Transverse colon (tissue), 4 donors: ENCODE results near the gene RAN. TPM values are rescaled to one million over a fixed set of nuclear protein-coding genes. Genes with fewer than 3 reads are reported as not detected.

ENCODE experiments used
- DNase-seq: peaks from one replicate; pipeline ENCODE4 v3.0.0-alpha.2; 2019
- H3K27ac ChIP-seq, 4 donors: fragments of 200-600 bp; sonication (generic); 2 replicates each; pipeline ENCODE4 v1.5.1; 2016 to 2018; ENCODE audit warnings: inconsistent platforms in 4 of 4
- H3K27me3 ChIP-seq: fragments of 200-600 bp; sonication (generic); 2 replicates; pipeline ENCODE4 v1.5.1; 2017; ENCODE audit warnings: inconsistent platforms
- H3K36me3 ChIP-seq, 4 donors: fragments of 200-600 bp; sonication (generic); 2 replicates each; pipeline ENCODE4 v1.5.1; 2017 to 2019; ENCODE audit warnings: inconsistent platforms in 4 of 4
- H3K4me1 ChIP-seq, 4 donors: fragments of 200-600 bp; sonication (generic); 2 replicates each; pipeline ENCODE4 v1.5.1; 2017 to 2020; ENCODE audit warnings: inconsistent platforms in 4 of 4
- H3K4me3 ChIP-seq, 4 donors: fragments of 200-600 bp; sonication (generic); 1 replicate in 1 of 4; 2 replicates in 3 of 4; pipeline versions ENCODE4 v1.5.1 to v1.6.1; 2017 to 2019; ENCODE audit warnings: inconsistent platforms in 4 of 4
- H3K9me3 ChIP-seq, 2 donors: fragments of 200-600 bp; sonication (generic); 2 replicates each; pipeline ENCODE4 v1.5.1; 2017 to 2019; ENCODE audit warnings: inconsistent platforms in 2 of 2
- EP300 ChIP-seq: sonication (generic); formaldehyde crosslinking; IDR thresholded peaks from one replicate; pipeline ENCODE4 v1.6.1; 2017; ENCODE audit warnings: antibody characterized with exemption, low read depth
- POLR2A ChIP-seq: fragments of 450-650 bp; IDR thresholded peaks from one replicate; pipeline ENCODE4 v1.6.1; 2016; ENCODE audit warnings: antibody characterized with exemption, mild to moderate bottlenecking, moderate library complexity
- POLR2AphosphoS5 ChIP-seq, 3 donors: sonication (generic); formaldehyde crosslinking; IDR thresholded peaks; one replicate each; pipeline ENCODE4 v1.6.1; 2016; ENCODE audit warnings: antibody characterized with exemption in 3 of 3
- WGBS, 2 donors: methylation state at CpG; one replicate each; pipeline ENCODE4 v1.1.5; 2018; ENCODE audit warnings: low coverage in 1 of 2; 5-methylcytosine and 5-hydroxymethylcytosine counted together
- in situ Hi-C, 4 donors: fragments of 200-750 bp; cut with MboI; loops; one replicate each; pipeline versions ENCODE4 v1.15.0 to v1.15.1; 2017; ENCODE audit warnings: low sequenced_read_pairs in 3 of 4, low pct_ligation_motif_present in 1 of 4, low pct_unique_long_range_greater_than_20kb in 1 of 4
- intact Hi-C: fragments of 100-400 bp; cut with DNase I; formaldehyde crosslinking; loops from one replicate; pipeline ENCODE4 v1.15.1; 2023; ENCODE audit warnings: low total_unique reads
- total RNA-seq, 4 donors: library from RNA; depleted of rRNA; stranded (reverse); fragments of >200 nt; gene quantifications; one replicate each; pipeline ENCODE4 v1.1.0, GENCODE V29; 2016
- TF ChIP-seq, protein P1 (sequence below), 5 experiments: fragments of 200-600 bp in 3 of 5; fragments of 450-650 bp in 2 of 5; sonication (generic) in 3 of 5; IDR thresholded peaks; 1 replicate in 2 of 5; 2 replicates in 3 of 5; pipeline ENCODE4 v1.5.1; 2016 to 2017; ENCODE audit warnings: antibody characterized with exemption in 5 of 5, inconsistent platforms in 3 of 5, mild to moderate bottlenecking in 2 of 5, moderate library complexity in 1 of 5

The RAN gene
- total RNA-seq, 4 donors from 2014 or later, result 28.1 to 124 (median 77.5) TPM

DNA sequence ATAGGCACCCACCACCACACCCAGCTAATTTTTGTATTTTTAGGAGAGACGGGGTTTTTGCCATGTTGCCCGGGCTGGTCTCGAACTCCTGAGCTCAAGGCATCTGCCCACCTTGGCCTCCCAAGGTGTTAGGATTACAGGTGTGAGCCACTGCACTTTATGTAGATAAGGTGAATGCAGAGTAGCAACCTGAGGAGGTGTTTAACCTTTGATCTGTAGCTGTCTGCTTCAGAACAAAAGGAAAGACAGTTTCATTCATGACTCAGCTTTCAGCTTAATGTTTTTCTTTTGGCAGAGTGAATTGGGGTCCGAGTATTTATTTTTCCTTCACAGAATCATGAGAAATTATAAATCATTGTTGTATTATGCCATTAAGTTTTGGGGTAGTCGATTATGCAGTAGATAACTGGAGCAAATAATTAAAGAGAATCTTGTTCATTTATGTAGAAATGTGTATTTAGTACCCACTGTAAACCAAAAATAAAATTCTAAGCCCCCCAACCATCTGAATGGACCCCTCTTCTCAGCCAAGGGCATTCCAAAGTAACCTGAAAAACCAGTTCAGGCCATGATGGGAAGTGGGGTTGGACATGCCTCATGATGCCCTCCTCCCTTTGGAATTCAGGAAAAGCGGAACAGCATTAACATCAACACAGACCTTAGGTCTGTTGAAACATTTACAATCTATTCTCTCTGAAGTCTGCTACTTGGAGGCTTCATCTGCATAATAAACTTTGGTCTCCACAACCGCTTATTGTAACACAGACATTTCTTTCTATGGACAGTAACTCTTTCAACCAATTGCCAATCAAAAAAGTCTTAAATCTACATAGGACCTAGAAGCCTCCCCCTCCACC is 22.1 kb upstream of the RAN start:
- peaks cover 0 to 3% (median 0%) of the 10 kb centered on the region in 4 donors for H3K4me1 ChIP-seq
- intact Hi-C loops (no loop called here), in situ Hi-C loops (no loop called here)
- TF ChIP-seq POLR2AphosphoS5 (IDR thresholded peaks at IDR 0.05) (no peak), EP300 (no peak), POLR2A (no peak)
- TF ChIP-seq, protein P1, sequence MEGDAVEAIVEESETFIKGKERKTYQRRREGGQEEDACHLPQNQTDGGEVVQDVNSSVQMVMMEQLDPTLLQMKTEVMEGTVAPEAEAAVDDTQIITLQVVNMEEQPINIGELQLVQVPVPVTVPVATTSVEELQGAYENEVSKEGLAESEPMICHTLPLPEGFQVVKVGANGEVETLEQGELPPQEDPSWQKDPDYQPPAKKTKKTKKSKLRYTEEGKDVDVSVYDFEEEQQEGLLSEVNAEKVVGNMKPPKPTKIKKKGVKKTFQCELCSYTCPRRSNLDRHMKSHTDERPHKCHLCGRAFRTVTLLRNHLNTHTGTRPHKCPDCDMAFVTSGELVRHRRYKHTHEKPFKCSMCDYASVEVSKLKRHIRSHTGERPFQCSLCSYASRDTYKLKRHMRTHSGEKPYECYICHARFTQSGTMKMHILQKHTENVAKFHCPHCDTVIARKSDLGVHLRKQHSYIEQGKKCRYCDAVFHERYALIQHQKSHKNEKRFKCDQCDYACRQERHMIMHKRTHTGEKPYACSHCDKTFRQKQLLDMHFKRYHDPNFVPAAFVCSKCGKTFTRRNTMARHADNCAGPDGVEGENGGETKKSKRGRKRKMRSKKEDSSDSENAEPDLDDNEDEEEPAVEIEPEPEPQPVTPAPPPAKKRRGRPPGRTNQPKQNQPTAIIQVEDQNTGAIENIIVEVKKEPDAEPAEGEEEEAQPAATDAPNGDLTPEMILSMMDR (IDR thresholded peaks at IDR 0.05), result no peak
- H3K9me3 ChIP-seq, result no peaks in the 10 kb centered on the region
- no peaks in the 10 kb centered on the region for H3K36me3 ChIP-seq
- WGBS, 2 donors, result 27 to 44% methylated on average over 4 to 7 of the region's 7 CpGs
- peaks cover 12% of the 10 kb centered on the region for H3K27me3 ChIP-seq
- DNase-seq, result no peak
- H3K27ac ChIP-seq, result no peak overlapping the region
- H3K4me3 ChIP-seq, result no peak overlapping the region

- H3K27me3 ChIP-seq, result peaks cover 12% of the 10 kb centered on the region
- in situ Hi-C loops (no loop called here), intact Hi-C loops (no loop called here)
- H3K27ac ChIP-seq, result no peak overlapping the region
- TF ChIP-seq, protein P1 (IDR thresholded peaks at IDR 0.05), result no peak
- TF ChIP-seq EP300, result no peak
- no peak for TF ChIP-seq POLR2AphosphoS5 (IDR thresholded peaks at IDR 0.05)
- no peak for TF ChIP-seq POLR2A
- no peaks in the 10 kb centered on the region for H3K9me3 ChIP-seq
- H3K4me3 ChIP-seq, result no peak overlapping the region
- H3K4me1 ChIP-seq, result peaks cover 0 to 3% (median 0%) of the 10 kb centered on the region in 4 donors
- 40 to 74% methylated on average over 4 to 12 of the region's 12 CpGs for whole genome bisulfite sequencing, 2 donors
- no peaks in the 10 kb centered on the region for H3K36me3 ChIP-seq
- DNase-seq, result no peak
Measured at GRCh38 chr12:130850418-130851021, 21.3 kb upstream of the RAN start.

- no peaks in the 10 kb centered on the region for H3K9me3 ChIP-seq
- WGBS, 2 donors, result 82 to 90% methylated on average over 4 of the region's 4 CpGs
- no peak for DNase-seq
- H3K4me1 ChIP-seq, result no peaks in the 10 kb centered on the region
- no peaks in the 10 kb centered on the region for H3K36me3 ChIP-seq
- intact Hi-C loops (no loop called here), in situ Hi-C loops (no loop called here)
- no peak overlapping the region for H3K4me3 ChIP-seq
- no peak for TF ChIP-seq POLR2AphosphoS5 (IDR thresholded peaks at IDR 0.05)
- TF ChIP-seq, protein P1 (IDR thresholded peaks at IDR 0.05), result no peak
- TF ChIP-seq POLR2A, result no peak
- TF ChIP-seq EP300, result no peak
- no peak overlapping the region for H3K27ac ChIP-seq
- H3K27me3 ChIP-seq, result peaks cover 12% of the 10 kb centered on the region
Measured at GRCh38 chr12:130856088-130856487, 15.8 kb upstream of the RAN start.

DNA sequence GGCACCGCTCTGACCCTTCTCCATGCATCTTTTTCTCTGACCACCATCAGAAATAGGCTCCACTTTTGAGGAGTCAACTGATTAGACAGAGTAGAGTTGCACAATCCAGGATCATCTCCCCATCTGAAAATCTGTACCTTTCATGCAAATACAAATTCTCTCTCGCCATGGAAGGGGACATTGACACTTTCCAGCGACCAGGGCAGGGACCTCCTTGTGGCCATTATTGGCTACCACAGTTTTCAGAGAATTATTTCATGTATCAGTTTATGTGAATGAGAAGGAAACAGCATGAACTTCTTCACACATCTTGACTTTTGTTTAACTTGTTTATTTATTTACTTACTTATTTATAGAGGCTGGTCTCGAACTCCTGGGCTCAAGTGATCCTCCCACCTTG is 13.8 kb upstream of the RAN start:
- no peak for DNase-seq
- H3K27me3 ChIP-seq, result peaks cover 12% of the 10 kb centered on the region
- intact Hi-C loops, result no loop called here
- TF ChIP-seq EP300, result no peak
- no peak overlapping the region for H3K4me3 ChIP-seq
- H3K9me3 ChIP-seq, result no peaks in the 10 kb centered on the region
- WGBS, 2 donors, result 25 to 71% methylated on average over 1 to 4 of the region's 4 CpGs
- in situ Hi-C loops, result no loop called here
- no peaks in the 10 kb centered on the region for H3K36me3 ChIP-seq
- H3K27ac ChIP-seq, result no peak overlapping the region
- no peaks in the 10 kb centered on the region for H3K4me1 ChIP-seq
